Mesendoderm (in vitro differentiated cells): Measurements from ENCODE around the gene OR2L3.
"Not testable (repeated sequence)": the region's sequence is repeated elsewhere in the genome, so short reads cannot be mapped to it uniquely, and the experiment has no call there.

Experiments used
- DNase-seq: peaks from one replicate; pipeline ENCODE4 v3.0.0; 2013
- H2AK5ac ChIP-seq: 2 replicates; pipeline ENCODE4 v1.6.1; 2013; ENCODE audit warnings: low read length, inconsistent platforms
- H2BK120ac ChIP-seq: 2 replicates; pipeline ENCODE4 v1.6.1; 2013; ENCODE audit warnings: low read depth, mild to moderate bottlenecking, low read length, moderate library complexity, mixed read lengths
- H2BK15ac ChIP-seq: replicated peaks from 2 replicates; pipeline ENCODE4 v1.6.1; 2013; ENCODE audit warnings: low read depth, mild to moderate bottlenecking, moderate library complexity
- H2BK5ac ChIP-seq: 2 replicates; pipeline ENCODE4 v1.6.1; 2013; ENCODE audit warnings: low read length, inconsistent platforms
- H3K18ac ChIP-seq: 2 replicates; pipeline ENCODE4 v1.6.1; 2013; ENCODE audit warnings: mild to moderate bottlenecking, low read length, mixed read lengths
- H3K23ac ChIP-seq: one replicate; pipeline ENCODE4 v1.6.1; 2013; ENCODE audit warnings: low read length
- H3K27ac ChIP-seq: 2 replicates; pipeline ENCODE4 v1.5.1; 2013; ENCODE audit warnings: low read depth, mild to moderate bottlenecking, inconsistent platforms, low read length, moderate library complexity
- H3K27me3 ChIP-seq: 2 replicates; pipeline ENCODE4 v1.6.1; 2013; ENCODE audit warnings: low read length, control low read depth, mild to moderate bottlenecking, inconsistent platforms; ENCODE audit not compliant: insufficient read depth, poor library complexity
- H3K36me3 ChIP-seq: 2 replicates; pipeline ENCODE4 v1.6.1; 2013; ENCODE audit warnings: low read length, inconsistent platforms; ENCODE audit not compliant: control insufficient read depth, insufficient read depth
- H3K4ac ChIP-seq: one replicate; pipeline ENCODE4 v1.6.1; 2013; ENCODE audit warnings: low read depth, mild to moderate bottlenecking, low read length, moderate library complexity
- H3K4me1 ChIP-seq: 2 replicates; pipeline ENCODE4 v1.6.1; 2013; ENCODE audit warnings: low read depth, low read length, inconsistent platforms; ENCODE audit not compliant: control insufficient read depth
- H3K4me2 ChIP-seq: 2 replicates; pipeline ENCODE4 v1.6.1; 2013; ENCODE audit warnings: low read length
- H3K4me3 ChIP-seq: 2 replicates; pipeline ENCODE4 v1.5.1; 2013; ENCODE audit warnings: mild to moderate bottlenecking, low read length
- H3K56ac ChIP-seq: one replicate; pipeline ENCODE4 v1.6.1; 2013; ENCODE audit warnings: low read length
- H3K79me1 ChIP-seq: 2 replicates; pipeline ENCODE4 v1.6.1; 2013; ENCODE audit warnings: low read length, inconsistent platforms
- H3K79me2 ChIP-seq: 2 replicates; pipeline ENCODE4 v1.6.1; 2013; ENCODE audit warnings: mild to moderate bottlenecking, low read length; ENCODE audit not compliant: control insufficient read depth, insufficient read depth
- H3K9ac ChIP-seq: 2 replicates; pipeline ENCODE4 v1.6.1; 2013; ENCODE audit warnings: low read length, inconsistent platforms
- H4K5ac ChIP-seq: one replicate; pipeline ENCODE4 v1.6.1; 2013; ENCODE audit warnings: low read length
- H4K8ac ChIP-seq: one replicate; pipeline ENCODE4 v1.6.1; 2013; ENCODE audit warnings: low read depth, mild to moderate bottlenecking, control low read depth, low read length, moderate library complexity
- WGBS: extraction: QIAGEN DNeasy Blood & Tissue Kit; methylation state at CpG from one replicate; pipeline ENCODE4 v1.1.7; 2013; ENCODE audit warnings: low lambda C conversion rate, missing lambda C conversion rate; ENCODE audit not compliant: insufficient coverage; ENCODE audit errors: extremely low coverage; 5-methylcytosine and 5-hydroxymethylcytosine counted together

The OR2L3 gene

GRCh38 chr1:248065071-248065470 lies 18.4 kb downstream of the OR2L3 start:
- no peak overlapping the region for H3K9ac ChIP-seq
- H3K79me1 ChIP-seq, result no peaks in the 10 kb centered on the region
- no peaks in the 10 kb centered on the region for H3K4me1 ChIP-seq
- no peaks in the 10 kb centered on the region for H3K27me3 ChIP-seq
- no peak overlapping the region for H2BK15ac ChIP-seq
- H3K36me3 ChIP-seq, result no peaks in the 10 kb centered on the region
- H3K4me3 ChIP-seq, result no peak overlapping the region
- no CpG with 5 or more reads among the region's 2 CpGs for WGBS
- H2BK5ac ChIP-seq, result no peak overlapping the region
- H3K4ac ChIP-seq, result no peak overlapping the region
- H3K79me2 ChIP-seq, result no peaks in the 10 kb centered on the region
- no peak overlapping the region for H3K18ac ChIP-seq
- no peak overlapping the region for H4K5ac ChIP-seq
- no peak overlapping the region for H3K4me2 ChIP-seq
- H4K8ac ChIP-seq, result no peak overlapping the region
- no peak overlapping the region for H3K23ac ChIP-seq
- no peak overlapping the region for H3K56ac ChIP-seq
- no peak for DNase-seq
- H2BK120ac ChIP-seq, result no peak overlapping the region
- no peak overlapping the region for H2AK5ac ChIP-seq
- no peak overlapping the region for H3K27ac ChIP-seq

GRCh38 chr1:248065604-248066003 lies 19.0 kb downstream of the OR2L3 start:
- H3K27ac ChIP-seq, result no peak overlapping the region
- H3K9ac ChIP-seq, result no peak overlapping the region
- no peak overlapping the region for H3K56ac ChIP-seq
- DNase-seq, result no peak
- no peak overlapping the region for H2AK5ac ChIP-seq
- no peak overlapping the region for H3K18ac ChIP-seq
- H3K4me1 ChIP-seq, result no peaks in the 10 kb centered on the region
- H2BK120ac ChIP-seq, result no peak overlapping the region
- no peak overlapping the region for H2BK5ac ChIP-seq
- no CpG with 5 or more reads among the region's 3 CpGs for WGBS
- H3K79me1 ChIP-seq, result no peaks in the 10 kb centered on the region
- no peak overlapping the region for H2BK15ac ChIP-seq
- no peak overlapping the region for H3K23ac ChIP-seq
- H4K8ac ChIP-seq, result no peak overlapping the region
- no peak overlapping the region for H4K5ac ChIP-seq
- no peak overlapping the region for H3K4me3 ChIP-seq
- no peaks in the 10 kb centered on the region for H3K27me3 ChIP-seq
- no peak overlapping the region for H3K4me2 ChIP-seq
- H3K79me2 ChIP-seq, result no peaks in the 10 kb centered on the region
- H3K4ac ChIP-seq, result no peak overlapping the region
- H3K36me3 ChIP-seq, result no peaks in the 10 kb centered on the region

- H3K23ac ChIP-seq, H3K27ac ChIP-seq, H3K36me3 ChIP-seq, H3K4ac ChIP-seq, H3K56ac ChIP-seq, H2BK15ac ChIP-seq, H2BK120ac ChIP-seq, H3K79me2 ChIP-seq, H2AK5ac ChIP-seq, H3K4me3 ChIP-seq, H4K5ac ChIP-seq, DNase-seq, H3K18ac ChIP-seq, H3K79me1 ChIP-seq, H3K4me1 ChIP-seq, H3K9ac ChIP-seq, H3K27me3 ChIP-seq, H3K4me2 ChIP-seq, H2BK5ac ChIP-seq, H4K8ac ChIP-seq: not testable (repeated sequence)
- WGBS, result no CpG with 5 or more reads among the region's 17 CpGs
Measured at GRCh38 chr1:248083864-248084263, 37.2 kb downstream of the OR2L3 start.

GRCh38 chr1:248094884-248095283 lies 48.2 kb downstream of the OR2L3 start, which contains the start of gene OR2L13:
OR2L13 (plus strand) TSS chr1:248095184; CDS start chr1:248099376, 4,192 bp downstream.
- DNase-seq, result no peak
- Histone ChIP-seq H3K4me1 (no peaks in the 10 kb centered on the region), H2BK15ac (no peak within 1 kb of the TSS), H3K4me3 (no peak within 1 kb of the TSS), H3K23ac (no peak within 1 kb of the TSS), H3K79me2 (no peaks in the 10 kb centered on the region), H4K5ac (no peak within 1 kb of the TSS), H2BK5ac (no peak within 1 kb of the TSS), H3K9ac (no peak within 1 kb of the TSS), H3K18ac (no peak within 1 kb of the TSS), H2AK5ac (no peak within 1 kb of the TSS), H3K79me1 (no peaks in the 10 kb centered on the region), H4K8ac (no peak within 1 kb of the TSS), H3K4me2 (no peak within 1 kb of the TSS), H3K4ac (no peak within 1 kb of the TSS), H3K27me3 (no peaks in the 10 kb centered on the region), H2BK120ac (no peak within 1 kb of the TSS), H3K56ac (no peak within 1 kb of the TSS), H3K36me3 (no peaks in the 10 kb centered on the region), H3K27ac (no peak within 1 kb of the TSS)
- WGBS, result no CpG with 5 or more reads among the region's 1 CpG

GRCh38 chr1:248098529-248098928 lies 51.9 kb downstream of the OR2L3 start:
- DNase-seq, result no peak
- Histone ChIP-seq H3K79me2 (no peaks in the 10 kb centered on the region), H3K79me1 (no peaks in the 10 kb centered on the region), H3K4me2 (no peak overlapping the region), H2BK5ac (no peak overlapping the region), H2AK5ac (no peak overlapping the region), H3K4me1 (no peaks in the 10 kb centered on the region), H4K5ac (no peak overlapping the region), H4K8ac (no peak overlapping the region), H3K27me3 (no peaks in the 10 kb centered on the region), H3K56ac (no peak overlapping the region), H3K9ac (no peak overlapping the region), H3K27ac (no peak overlapping the region), H3K4ac (no peak overlapping the region), H2BK120ac (no peak overlapping the region), H2BK15ac (no peak overlapping the region), H3K36me3 (no peaks in the 10 kb centered on the region), H3K23ac (no peak overlapping the region), H3K4me3 (no peak overlapping the region), H3K18ac (no peak overlapping the region)
- WGBS, result no CpG with 5 or more reads among the region's 1 CpG

- H2BK15ac ChIP-seq, result no peak overlapping the region
- H3K27me3 ChIP-seq, result no peaks in the 10 kb centered on the region
- H3K9ac ChIP-seq, result no peak overlapping the region
- no peak overlapping the region for H4K8ac ChIP-seq
- H3K4me2 ChIP-seq, result no peak overlapping the region
- H3K79me2 ChIP-seq, result no peaks in the 10 kb centered on the region
- DNase-seq, result no peak
- no peak overlapping the region for H4K5ac ChIP-seq
- H2AK5ac ChIP-seq, result no peak overlapping the region
- no peak overlapping the region for H2BK5ac ChIP-seq
- H3K56ac ChIP-seq, result no peak overlapping the region
- no peaks in the 10 kb centered on the region for H3K36me3 ChIP-seq
- no peak overlapping the region for H3K23ac ChIP-seq
- H3K4me3 ChIP-seq, result no peak overlapping the region
- no peak overlapping the region for H3K4ac ChIP-seq
- H3K18ac ChIP-seq, result no peak overlapping the region
- no peaks in the 10 kb centered on the region for H3K4me1 ChIP-seq
- no peak overlapping the region for H2BK120ac ChIP-seq
- no peak overlapping the region for H3K27ac ChIP-seq
- no peaks in the 10 kb centered on the region for H3K79me1 ChIP-seq
Measured at GRCh38 chr1:248102847-248103246, 56.2 kb downstream of the OR2L3 start.
